Mesodermal cell (in vitro differentiated cells): ENCODE measurements around the gene CD47.

ENCODE experiments used
- H3K27ac ChIP-seq: 2 replicates; pipeline ENCODE4 v1.7.0; 2013; ENCODE audit warnings: mild to moderate bottlenecking, low read depth, low read length, moderate library complexity; ENCODE audit not compliant: severe bottlenecking
- H3K36me3 ChIP-seq: 2 replicates; pipeline ENCODE4 v1.7.1; 2013; ENCODE audit warnings: mild to moderate bottlenecking, low read length, moderate library complexity; ENCODE audit not compliant: control insufficient read depth, insufficient read depth
- H3K4me1 ChIP-seq: one replicate; pipeline ENCODE4 v1.7.1; 2013; ENCODE audit warnings: mild to moderate bottlenecking, low read length; ENCODE audit not compliant: insufficient read depth, control insufficient read depth, poor library complexity, severe bottlenecking
- H3K4me3 ChIP-seq: 2 replicates; pipeline ENCODE4 v1.7.0; 2013; ENCODE audit warnings: low read length, control low read depth, mild to moderate bottlenecking; ENCODE audit not compliant: insufficient read depth, poor library complexity, severe bottlenecking; ENCODE audit errors: extremely low read depth
- H3K9me3 ChIP-seq: 2 replicates; pipeline ENCODE4 v1.7.1; 2013; ENCODE audit warnings: mild to moderate bottlenecking, low read length, moderate library complexity; ENCODE audit not compliant: control insufficient read depth
- WGBS, 2 experiments: methylation state at CpG; one replicate each; pipeline ENCODE4 v1.1.5; 2013; ENCODE audit warnings: missing lambda C conversion rate in 2 of 2; ENCODE audit not compliant: insufficient coverage in 2 of 2; 5-methylcytosine and 5-hydroxymethylcytosine counted together

Gene CD47

DNA sequence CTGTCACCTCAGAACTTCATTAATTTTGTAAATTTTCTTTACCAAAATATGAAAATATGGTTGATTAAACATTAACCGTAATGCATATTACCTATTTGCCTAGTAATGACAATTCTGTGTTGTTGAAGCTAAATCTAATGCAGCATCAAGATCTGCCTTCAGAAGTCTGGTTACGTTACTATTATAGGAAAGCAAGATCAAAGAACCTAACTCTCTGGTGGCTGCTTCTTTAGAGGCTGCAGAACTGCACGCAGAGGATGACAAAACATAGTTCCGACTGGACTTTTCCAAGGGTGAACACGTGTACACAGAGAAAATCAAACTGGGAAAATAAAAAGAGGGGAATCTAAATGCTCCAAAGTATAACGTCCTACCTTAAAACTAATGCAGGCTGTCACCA is 20.5 kb downstream of the CD47 start:
- H3K4me3 ChIP-seq: no peak overlapping the region
- WGBS, 2 experiments: 91 to 100% methylated on average over 1 to 3 of the region's 6 CpGs
- no peaks in the 10 kb centered on the region for H3K9me3 ChIP-seq
- H3K36me3 ChIP-seq: no peaks in the 10 kb centered on the region
- no peaks in the 10 kb centered on the region for H3K4me1 ChIP-seq
- no peak overlapping the region for H3K27ac ChIP-seq

DNA sequence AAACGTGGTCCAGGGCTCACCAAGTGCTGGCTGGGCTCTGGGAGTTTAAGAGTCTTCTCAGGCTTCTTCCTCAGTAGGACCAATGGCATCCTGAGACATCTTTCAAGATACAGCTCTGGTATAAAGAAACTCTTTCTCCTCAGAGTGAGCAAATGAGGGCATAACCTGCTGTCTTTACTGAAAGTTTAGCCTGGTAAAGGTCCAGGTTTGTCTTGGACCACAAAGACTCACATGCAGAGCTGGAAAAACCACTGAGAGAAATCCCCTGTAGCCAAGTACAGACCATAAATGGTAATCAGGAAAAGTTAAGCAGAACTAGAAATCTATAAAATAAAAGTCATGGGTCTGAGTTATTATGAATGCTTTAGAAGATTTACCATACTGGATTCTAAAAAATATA is 23.1 kb downstream of the CD47 start:
- Histone ChIP-seq H3K27ac (no peak overlapping the region), H3K4me3 (no peak overlapping the region), H3K36me3 (no peaks in the 10 kb centered on the region), H3K9me3 (no peaks in the 10 kb centered on the region), H3K4me1 (no peaks in the 10 kb centered on the region)
- 29 to 73% methylated on average over 1 of the region's 1 CpG for WGBS, 2 experiments

DNA sequence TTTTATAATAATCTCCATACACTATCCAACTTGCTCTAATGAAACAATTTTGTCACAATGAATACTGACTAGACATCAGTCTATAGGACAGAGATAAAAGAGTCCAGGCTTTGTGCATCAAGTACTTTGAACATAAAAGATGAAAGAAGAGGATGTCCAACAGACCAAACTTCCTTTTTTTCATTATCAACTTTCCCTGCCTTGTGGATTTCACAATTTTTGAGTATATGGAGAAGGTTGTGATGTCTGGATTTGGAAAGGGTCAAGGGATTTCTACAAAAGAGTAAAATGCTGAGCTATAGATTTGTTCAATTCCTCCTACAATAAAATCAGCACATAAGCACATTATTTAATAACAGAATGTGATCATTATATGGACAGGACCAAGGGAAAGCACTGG is 25.7 kb downstream of the CD47 start:
- no peak overlapping the region for H3K27ac ChIP-seq
- no peaks in the 10 kb centered on the region for H3K36me3 ChIP-seq
- no peaks in the 10 kb centered on the region for H3K9me3 ChIP-seq
- H3K4me1 ChIP-seq: no peaks in the 10 kb centered on the region
- no peak overlapping the region for H3K4me3 ChIP-seq

DNA sequence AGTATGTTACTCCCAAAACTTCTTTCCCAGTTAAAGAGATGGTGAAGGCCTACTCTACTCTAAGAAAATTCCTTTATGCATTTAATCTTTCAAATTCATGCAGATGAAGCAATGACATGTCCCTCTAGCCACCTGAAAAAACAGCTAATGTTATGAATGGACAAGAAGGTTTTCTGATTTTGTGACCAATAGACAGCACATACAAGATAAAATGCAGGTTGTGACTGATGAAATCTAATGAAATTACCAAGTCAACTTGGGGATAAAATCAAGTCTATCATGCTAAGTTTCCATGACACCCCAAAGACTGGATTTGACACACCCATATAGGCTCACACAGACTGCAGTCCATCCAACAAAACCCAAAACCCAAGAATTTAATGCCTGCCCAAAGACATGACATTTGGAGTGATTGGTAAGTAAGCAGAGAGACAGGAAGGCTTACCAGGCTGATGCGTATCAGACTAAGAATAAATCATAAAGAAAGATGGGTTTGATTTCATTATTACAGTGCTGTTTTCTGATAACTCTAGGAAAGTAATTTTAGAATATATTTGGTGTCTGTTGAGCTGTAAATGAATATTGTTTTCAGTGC is 26.4 kb downstream of the CD47 start:
- Histone ChIP-seq H3K4me1 (no peaks in the 10 kb centered on the region), H3K4me3 (no peak overlapping the region), H3K9me3 (no peaks in the 10 kb centered on the region), H3K36me3 (no peaks in the 10 kb centered on the region), H3K27ac (no peak overlapping the region)
- no CpG with 5 or more reads among the region's 1 CpG for WGBS, 2 experiments

DNA sequence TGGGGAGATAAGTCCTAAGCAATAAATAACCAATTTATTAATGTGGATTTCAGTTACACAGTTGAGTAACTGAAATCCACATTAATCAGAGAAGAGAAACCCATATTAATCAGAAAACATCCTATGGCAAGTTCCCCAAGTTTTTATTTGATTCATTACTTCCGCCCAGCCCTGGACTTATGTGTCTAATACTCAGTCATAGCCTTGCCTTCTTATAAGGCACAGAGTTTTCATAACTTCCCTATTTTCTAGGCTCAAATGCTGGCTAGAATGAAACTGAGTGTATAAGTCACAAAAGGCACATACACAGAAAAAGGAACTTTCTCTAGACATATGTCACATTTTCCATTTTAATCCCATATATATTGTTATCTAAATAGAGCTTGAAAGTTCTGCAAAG is 28.8 kb downstream of the CD47 start:
- Histone ChIP-seq H3K9me3 (no peaks in the 10 kb centered on the region), H3K4me1 (no peaks in the 10 kb centered on the region), H3K27ac (no peak overlapping the region), H3K4me3 (no peak overlapping the region), H3K36me3 (no peaks in the 10 kb centered on the region)
- WGBS, 2 experiments: 88% methylated on average over 1 of the region's 1 CpG; no CpG with 5 or more reads in 1 of the 2 experiments

DNA sequence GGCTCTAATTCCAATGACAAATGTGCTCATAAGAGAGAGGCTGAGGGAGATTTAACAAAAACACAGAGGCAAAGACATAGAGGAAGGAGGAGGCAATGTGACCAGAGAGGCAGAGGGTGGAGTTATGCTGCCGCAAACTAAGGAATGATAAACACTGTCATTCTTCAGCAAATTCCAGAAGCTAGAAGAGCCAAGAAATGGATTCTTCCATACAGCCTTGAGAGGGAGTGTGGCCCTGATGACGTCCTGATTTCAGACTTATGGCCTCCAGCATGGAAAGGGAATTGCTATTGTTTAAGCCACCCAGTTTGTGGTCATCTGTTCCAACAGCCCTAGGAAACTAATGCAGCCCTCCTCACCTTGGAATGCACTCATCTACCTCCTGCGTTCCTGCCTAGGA is 30.5 kb downstream of the CD47 start:
- no peak overlapping the region for H3K4me3 ChIP-seq
- H3K36me3 ChIP-seq: no peaks in the 10 kb centered on the region
- no peaks in the 10 kb centered on the region for H3K4me1 ChIP-seq
- WGBS, 2 experiments: 78 to 80% methylated on average over 3 of the region's 3 CpGs
- H3K27ac ChIP-seq: no peak overlapping the region
- no peaks in the 10 kb centered on the region for H3K9me3 ChIP-seq

DNA sequence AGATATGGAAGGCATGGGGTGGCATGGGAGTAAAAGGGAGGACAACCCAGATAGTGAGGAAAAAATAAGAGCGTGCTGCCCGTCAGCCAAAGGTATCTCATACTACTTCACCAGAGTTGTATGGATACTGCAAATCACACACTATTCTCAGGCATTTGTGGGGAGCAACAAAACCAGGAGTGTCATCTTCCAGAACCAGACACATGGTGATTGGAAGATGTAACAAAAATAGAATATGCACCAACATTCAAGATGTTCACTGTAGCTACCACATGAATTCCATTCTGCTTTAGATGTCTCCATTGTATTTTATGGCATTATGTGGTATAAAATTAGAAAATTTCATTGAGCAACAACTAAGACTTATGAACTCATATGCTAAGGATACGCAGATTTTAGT is 34.9 kb downstream of the CD47 start:
- Histone ChIP-seq H3K4me1 (no peaks in the 10 kb centered on the region), H3K4me3 (no peak overlapping the region), H3K27ac (no peak overlapping the region), H3K36me3 (no peaks in the 10 kb centered on the region), H3K9me3 (no peaks in the 10 kb centered on the region)
- no CpG with 5 or more reads among the region's 3 CpGs for WGBS, 2 experiments

DNA sequence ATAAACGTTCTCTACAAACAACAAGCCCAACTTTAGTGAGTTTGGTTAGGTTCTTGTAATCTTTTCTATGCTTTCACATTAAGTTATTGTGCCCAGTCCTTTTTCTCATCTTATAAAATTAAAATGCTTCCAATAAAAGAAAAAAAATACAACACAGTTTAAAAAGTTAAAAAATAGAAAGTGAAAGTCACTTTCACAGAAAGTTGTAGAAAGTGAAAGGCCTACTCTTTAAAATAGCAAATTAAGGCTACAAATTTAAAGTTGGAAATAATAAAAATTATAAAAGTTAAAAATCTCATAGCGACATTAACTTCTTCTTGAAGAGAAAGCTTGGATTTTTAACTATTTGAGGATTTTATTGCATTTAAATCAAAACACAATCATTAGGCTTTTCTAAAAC is 35.9 kb downstream of the CD47 start:
- no peak overlapping the region for H3K4me3 ChIP-seq
- H3K36me3 ChIP-seq: no peaks in the 10 kb centered on the region
- no peaks in the 10 kb centered on the region for H3K4me1 ChIP-seq
- H3K27ac ChIP-seq: no peak overlapping the region
- no peaks in the 10 kb centered on the region for H3K9me3 ChIP-seq
- WGBS, 2 experiments: no CpG with 5 or more reads among the region's 2 CpGs

DNA sequence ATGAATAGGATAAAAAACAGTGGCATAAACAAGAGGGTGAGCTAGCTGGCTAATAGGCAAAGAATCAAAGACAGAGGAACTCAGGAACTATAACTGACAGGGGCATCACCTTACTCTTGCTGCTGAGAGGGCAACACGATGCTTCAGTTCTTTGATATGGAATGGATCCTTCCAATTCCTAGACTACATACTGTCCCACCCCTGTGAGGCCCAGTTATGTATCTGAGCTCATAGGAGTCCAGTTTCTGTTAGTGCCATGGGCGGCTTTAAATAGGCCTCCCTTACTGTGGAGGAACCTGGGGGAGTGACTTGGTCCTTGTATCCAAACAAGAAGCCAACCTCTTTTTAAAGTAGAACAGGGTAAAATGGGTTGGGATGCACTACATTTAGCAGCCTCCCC is 37.3 kb downstream of the CD47 start:
- Histone ChIP-seq H3K27ac (no peak overlapping the region), H3K36me3 (no peaks in the 10 kb centered on the region), H3K4me1 (no peaks in the 10 kb centered on the region), H3K9me3 (no peaks in the 10 kb centered on the region), H3K4me3 (no peak overlapping the region)
- WGBS, 2 experiments: 83 to 100% methylated on average over 1 of the region's 2 CpGs

DNA sequence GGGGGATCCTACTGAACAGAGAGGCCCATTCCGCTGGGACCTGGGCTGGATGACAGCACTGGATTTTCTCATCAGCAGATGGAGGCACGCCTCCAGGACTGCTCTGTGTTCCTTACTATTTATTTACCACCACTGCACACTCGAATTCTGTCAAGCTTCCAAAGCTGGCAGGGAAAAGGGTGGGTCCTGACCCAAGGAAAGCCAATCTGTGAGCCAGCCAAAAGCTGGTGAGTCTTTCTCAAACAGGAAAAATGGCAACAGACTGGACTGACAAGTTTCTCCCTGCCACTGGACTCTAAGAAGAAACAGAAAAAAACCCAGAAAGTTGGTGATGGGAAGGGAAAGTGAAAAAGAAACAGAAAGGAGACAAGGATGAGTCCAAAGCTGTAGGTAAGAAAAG is 37.8 kb downstream of the CD47 start:
- Histone ChIP-seq H3K4me1 (no peaks in the 10 kb centered on the region), H3K36me3 (no peaks in the 10 kb centered on the region), H3K4me3 (no peak overlapping the region), H3K9me3 (no peaks in the 10 kb centered on the region), H3K27ac (no peak overlapping the region)
- 96 to 100% methylated on average over 1 to 3 of the region's 3 CpGs for WGBS, 2 experiments

DNA sequence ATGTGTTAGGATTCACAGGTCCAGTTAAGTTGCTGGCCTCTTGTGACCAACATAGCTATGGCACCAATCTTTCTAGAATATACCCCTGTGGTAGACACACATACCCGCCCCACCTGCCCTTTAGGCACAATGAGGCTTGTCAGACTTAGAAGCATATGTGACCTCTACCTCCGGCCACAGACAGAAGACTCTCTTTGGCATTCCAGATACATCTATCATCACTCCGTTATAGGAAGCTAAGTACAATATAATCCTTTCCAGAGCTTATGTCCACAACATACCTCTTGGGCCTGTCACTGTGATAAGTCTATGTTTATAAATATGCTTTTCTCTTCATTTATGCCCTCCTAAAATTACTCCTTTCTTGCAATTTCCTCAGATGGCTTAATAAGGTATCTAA is 39.8 kb downstream of the CD47 start:
- Histone ChIP-seq H3K4me3 (no peak overlapping the region), H3K27ac (no peak overlapping the region), H3K36me3 (no peaks in the 10 kb centered on the region), H3K9me3 (no peaks in the 10 kb centered on the region), H3K4me1 (no peaks in the 10 kb centered on the region)
- 90 to 100% methylated on average over 2 to 3 of the region's 3 CpGs for WGBS, 2 experiments
